ENCODE results near the gene MYOZ3.

DNA sequence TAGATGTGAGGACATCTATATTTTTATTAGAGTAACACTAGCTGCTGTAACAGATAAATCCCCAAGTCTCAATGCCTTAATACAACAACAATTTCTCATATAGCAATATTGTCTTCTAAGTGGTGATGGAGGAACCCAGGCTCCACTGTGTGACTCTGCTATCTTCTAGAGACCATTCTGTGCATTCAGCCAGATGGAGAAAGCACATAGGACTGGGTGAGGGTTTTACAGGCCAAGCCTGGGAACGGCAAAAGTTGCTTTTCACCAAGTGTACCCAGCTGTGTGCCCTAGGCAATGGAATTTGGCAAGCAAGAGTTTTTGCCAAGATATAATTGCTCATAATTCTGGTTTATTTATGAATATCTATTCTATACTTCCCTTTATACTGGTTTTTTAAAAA, 28.1 kb downstream of the MYOZ3 start:
- TF ChIP-seq SP1 (IDR thresholded peaks at IDR 0.05; ENCODE audit: low read depth) (no peak), EGR1 (IDR thresholded peaks at IDR 0.05; ENCODE audit: low read depth) (no peak), POLR2AphosphoS5 (IDR thresholded peaks at IDR 0.05; ENCODE audit: low read depth, low read length) (no peak), POLR2A (IDR thresholded peaks at IDR 0.05; ENCODE audit: borderline replicate concordance, extremely low read depth, insufficient read depth, insufficient read length) (no peak), ZNF274 (IDR thresholded peaks at IDR 0.05; ENCODE audit: low read depth, low read length) (no peak), SRF (IDR thresholded peaks at IDR 0.05; ENCODE audit: low read depth) (no peak), EZH2 (IDR thresholded peaks at IDR 0.05) (no peak)
- TF ChIP-seq, protein P1, sequence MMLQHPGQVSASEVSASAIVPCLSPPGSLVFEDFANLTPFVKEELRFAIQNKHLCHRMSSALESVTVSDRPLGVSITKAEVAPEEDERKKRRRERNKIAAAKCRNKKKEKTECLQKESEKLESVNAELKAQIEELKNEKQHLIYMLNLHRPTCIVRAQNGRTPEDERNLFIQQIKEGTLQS (IDR thresholded peaks at IDR 0.05) = no peak
- TF ChIP-seq, protein P2, sequence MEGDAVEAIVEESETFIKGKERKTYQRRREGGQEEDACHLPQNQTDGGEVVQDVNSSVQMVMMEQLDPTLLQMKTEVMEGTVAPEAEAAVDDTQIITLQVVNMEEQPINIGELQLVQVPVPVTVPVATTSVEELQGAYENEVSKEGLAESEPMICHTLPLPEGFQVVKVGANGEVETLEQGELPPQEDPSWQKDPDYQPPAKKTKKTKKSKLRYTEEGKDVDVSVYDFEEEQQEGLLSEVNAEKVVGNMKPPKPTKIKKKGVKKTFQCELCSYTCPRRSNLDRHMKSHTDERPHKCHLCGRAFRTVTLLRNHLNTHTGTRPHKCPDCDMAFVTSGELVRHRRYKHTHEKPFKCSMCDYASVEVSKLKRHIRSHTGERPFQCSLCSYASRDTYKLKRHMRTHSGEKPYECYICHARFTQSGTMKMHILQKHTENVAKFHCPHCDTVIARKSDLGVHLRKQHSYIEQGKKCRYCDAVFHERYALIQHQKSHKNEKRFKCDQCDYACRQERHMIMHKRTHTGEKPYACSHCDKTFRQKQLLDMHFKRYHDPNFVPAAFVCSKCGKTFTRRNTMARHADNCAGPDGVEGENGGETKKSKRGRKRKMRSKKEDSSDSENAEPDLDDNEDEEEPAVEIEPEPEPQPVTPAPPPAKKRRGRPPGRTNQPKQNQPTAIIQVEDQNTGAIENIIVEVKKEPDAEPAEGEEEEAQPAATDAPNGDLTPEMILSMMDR (IDR thresholded peaks at IDR 0.05 in 2 of 3, conservative IDR thresholded peaks at IDR 0.05 in 1 of 3; ENCODE audit: borderline replicate concordance in 1 of 3, insufficient read depth in 1 of 3, low read depth in 2 of 3, low read length in 2 of 3) = no peak
- TF ChIP-seq, protein P3, sequence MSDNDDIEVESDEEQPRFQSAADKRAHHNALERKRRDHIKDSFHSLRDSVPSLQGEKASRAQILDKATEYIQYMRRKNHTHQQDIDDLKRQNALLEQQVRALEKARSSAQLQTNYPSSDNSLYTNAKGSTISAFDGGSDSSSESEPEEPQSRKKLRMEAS (IDR thresholded peaks at IDR 0.05) = no peak

Data from HCT116 (cell line).